Adipocyte (in vitro differentiated cells): ENCODE results near the gene ZNF627.

Experiments
- DNase-seq: peaks from one replicate; pipeline ENCODE4 v3.0.0-alpha.2; 2015; ENCODE audit warnings: low read depth
- H3K27me3 ChIP-seq: replicated peaks from 2 replicates; pipeline ENCODE4 v1.7.0; 2013; ENCODE audit warnings: mild to moderate bottlenecking, low read length, moderate library complexity; ENCODE audit not compliant: control insufficient read depth, insufficient read depth
- H3K36me3 ChIP-seq: 2 replicates; pipeline ENCODE4 v1.7.0; 2013; ENCODE audit warnings: low read length, mild to moderate bottlenecking, moderate library complexity; ENCODE audit not compliant: control insufficient read depth, insufficient read depth, severe bottlenecking
- H3K4me1 ChIP-seq: 2 replicates; pipeline ENCODE4 v1.7.0; 2013; ENCODE audit warnings: mild to moderate bottlenecking, low read length, moderate library complexity; ENCODE audit not compliant: control insufficient read depth, insufficient read depth
- H3K4me3 ChIP-seq: 2 replicates; pipeline ENCODE4 v1.7.0; 2013; ENCODE audit warnings: mild to moderate bottlenecking, low read length, moderate library complexity
- H3K9ac ChIP-seq: 2 replicates; pipeline ENCODE4 v1.7.0; 2013; ENCODE audit warnings: mild to moderate bottlenecking, low read length, moderate library complexity
- H3K9me3 ChIP-seq: 2 replicates; pipeline ENCODE4 v1.7.0; 2013; ENCODE audit warnings: mild to moderate bottlenecking, low read length, moderate library complexity; ENCODE audit not compliant: control insufficient read depth

ZNF627 gene

GRCh38 chr19:11597202-11598102 is at the start of gene ZNF627:
ZNF627 (plus strand) TSS chr19:11597483; CDS start chr19:11597628, 145 bp downstream.
- H3K4me1 ChIP-seq, result peaks cover 6% of the 10 kb centered on the region
- no peaks in the 10 kb centered on the region for H3K9me3 ChIP-seq
- H3K9ac ChIP-seq, result peak within 1 kb of the TSS; percentile 97
- H3K36me3 ChIP-seq, result no peaks in the 10 kb centered on the region
- H3K4me3 ChIP-seq, result peak within 1 kb of the TSS; percentile 93
- H3K27me3 ChIP-seq, result no peaks in the 10 kb centered on the region
- DNase-seq, result peak; percentile 99

- H3K9me3 ChIP-seq, result no peaks in the 10 kb centered on the region
- no peaks in the 10 kb centered on the region for H3K4me1 ChIP-seq
- H3K36me3 ChIP-seq, result peaks cover 12% of the 10 kb centered on the region
- H3K4me3 ChIP-seq, result no peak overlapping the region
- no peaks in the 10 kb centered on the region for H3K27me3 ChIP-seq
- no peak for DNase-seq
- H3K9ac ChIP-seq, result no peak overlapping the region
These were observed 49.2 kb upstream of the ZNF627 start for GRCh38 chr19:11547929-11548700.

- no peak overlapping the region for H3K9ac ChIP-seq
- H3K9me3 ChIP-seq, result no peaks in the 10 kb centered on the region
- H3K4me3 ChIP-seq, result no peak overlapping the region
- DNase-seq, result no peak
- H3K4me1 ChIP-seq, result no peaks in the 10 kb centered on the region
- peaks cover 26% of the 10 kb centered on the region for H3K36me3 ChIP-seq
- no peaks in the 10 kb centered on the region for H3K27me3 ChIP-seq
These were observed 47.8 kb upstream of the ZNF627 start for GRCh38 chr19:11549386-11549953.

- DNase-seq, result no peak
- Histone ChIP-seq H3K9me3 (no peaks in the 10 kb centered on the region), H3K27me3 (no peaks in the 10 kb centered on the region), H3K4me1 (no peaks in the 10 kb centered on the region), H3K9ac (no peak overlapping the region), H3K36me3 (peaks cover 28% of the 10 kb centered on the region), H3K4me3 (no peak overlapping the region)
These were observed 47.0 kb upstream of the ZNF627 start for GRCh38 chr19:11550265-11550664.

- H3K36me3 ChIP-seq, result peaks cover 32% of the 10 kb centered on the region
- no peak for DNase-seq
- no peak overlapping the region for H3K9ac ChIP-seq
- H3K4me1 ChIP-seq, result no peaks in the 10 kb centered on the region
- no peaks in the 10 kb centered on the region for H3K27me3 ChIP-seq
- no peaks in the 10 kb centered on the region for H3K9me3 ChIP-seq
- no peak overlapping the region for H3K4me3 ChIP-seq
These were observed 45.6 kb upstream of the ZNF627 start for GRCh38 chr19:11551603-11552235.

- DNase-seq, result no peak
- Histone ChIP-seq H3K36me3 (peaks cover 32% of the 10 kb centered on the region), H3K4me3 (no peak overlapping the region), H3K9ac (no peak overlapping the region), H3K4me1 (peaks cover 2% of the 10 kb centered on the region), H3K9me3 (no peaks in the 10 kb centered on the region), H3K27me3 (no peaks in the 10 kb centered on the region)
These were observed 44.5 kb upstream of the ZNF627 start for GRCh38 chr19:11552666-11553372.

- Histone ChIP-seq H3K9ac (no peak overlapping the region), H3K4me1 (peaks cover 9% of the 10 kb centered on the region), H3K27me3 (no peaks in the 10 kb centered on the region), H3K36me3 (peaks cover 32% of the 10 kb centered on the region), H3K4me3 (no peak overlapping the region), H3K9me3 (no peaks in the 10 kb centered on the region)
- DNase-seq, result no peak
These were observed 43.1 kb upstream of the ZNF627 start for GRCh38 chr19:11554160-11554559.

- no peaks in the 10 kb centered on the region for H3K9me3 ChIP-seq
These were observed 42.0 kb upstream of the ZNF627 start for GRCh38 chr19:11555246-11555645.

GRCh38 chr19:11556634-11557420 is 40.5 kb upstream of the ZNF627 start:
- Histone ChIP-seq H3K9ac (no peak overlapping the region), H3K4me3 (no peak overlapping the region), H3K4me1 (peaks cover 15% of the 10 kb centered on the region), H3K36me3 (peaks cover 32% of the 10 kb centered on the region), H3K27me3 (no peaks in the 10 kb centered on the region), H3K9me3 (no peaks in the 10 kb centered on the region)
- no peak for DNase-seq

More at GRCh38 chr19:11555246-11555645, 42.0 kb upstream of the ZNF627 start:
- H3K4me1 ChIP-seq, result peaks cover 12% of the 10 kb centered on the region
- peaks cover 32% of the 10 kb centered on the region for H3K36me3 ChIP-seq
- no peaks in the 10 kb centered on the region for H3K27me3 ChIP-seq
- no peak overlapping the region for H3K9ac ChIP-seq
- no peak overlapping the region for H3K4me3 ChIP-seq
- no peak for DNase-seq
